Brain microvascular endothelial cell (primary cell): Measurements from ENCODE around the gene RPS2.

Experiments used
- DNase-seq: peaks from one replicate; pipeline ENCODE4 v3.0.0-alpha.2; 2020
- H3K27ac ChIP-seq: fragments of 250-450 bp; sonication (Bioruptor Pico); 2 replicates; pipeline ENCODE4 v1.5.1; 2020; ENCODE audit warnings: mild to moderate bottlenecking, moderate library complexity
- H3K27me3 ChIP-seq: fragments of 250-450 bp; sonication (Bioruptor Pico); replicated peaks from 2 replicates; pipeline ENCODE4 v1.5.1; 2020; ENCODE audit warnings: mild to moderate bottlenecking
- H3K36me3 ChIP-seq: fragments of 250-450 bp; sonication (Bioruptor Pico); replicated peaks from 2 replicates; pipeline ENCODE4 v1.5.1; 2020; ENCODE audit warnings: mild to moderate bottlenecking
- H3K4me3 ChIP-seq: 2 replicates; pipeline ENCODE4 v1.5.1; 2011; ENCODE audit warnings: low read depth, mild to moderate bottlenecking, control low read depth, low read length, moderate library complexity
- in situ Hi-C: cut with HindIII; loops from 2 replicates; pipeline ENCODE4 v1.10.0; 2017; ENCODE audit warnings: low sequenced_read_pairs, low pct_ligation_motif_present
- TF ChIP-seq, protein P1 (sequence below): IDR thresholded peaks from 2 replicates; pipeline ENCODE4 v1.5.1; 2011; ENCODE audit warnings: low read depth, mild to moderate bottlenecking, moderate library complexity, low read length, control low read depth, inconsistent platforms; ENCODE audit errors: missing control alignments

RPS2 gene

DNA sequence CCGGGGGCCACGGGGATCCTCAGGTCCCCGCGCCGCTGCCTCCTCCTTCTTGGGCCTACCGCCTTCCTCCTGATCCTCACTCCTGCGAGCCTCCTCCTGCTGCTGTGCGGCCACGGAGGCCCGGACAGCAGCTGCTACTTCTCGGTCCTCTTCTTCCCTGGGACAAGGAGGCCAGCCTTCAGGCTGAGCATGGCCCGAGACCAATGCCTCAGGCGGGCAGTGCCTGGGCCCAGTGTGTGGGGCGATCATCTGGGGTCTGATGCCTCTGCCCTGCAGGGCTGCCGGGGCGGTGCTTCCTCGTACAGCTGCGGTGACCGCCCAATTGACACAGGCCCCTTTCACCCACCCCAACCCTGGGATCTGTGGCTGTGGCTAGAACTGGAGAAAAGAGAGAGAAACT lies 36.4 kb upstream of the RPS2 start:
- TF ChIP-seq, protein P1, sequence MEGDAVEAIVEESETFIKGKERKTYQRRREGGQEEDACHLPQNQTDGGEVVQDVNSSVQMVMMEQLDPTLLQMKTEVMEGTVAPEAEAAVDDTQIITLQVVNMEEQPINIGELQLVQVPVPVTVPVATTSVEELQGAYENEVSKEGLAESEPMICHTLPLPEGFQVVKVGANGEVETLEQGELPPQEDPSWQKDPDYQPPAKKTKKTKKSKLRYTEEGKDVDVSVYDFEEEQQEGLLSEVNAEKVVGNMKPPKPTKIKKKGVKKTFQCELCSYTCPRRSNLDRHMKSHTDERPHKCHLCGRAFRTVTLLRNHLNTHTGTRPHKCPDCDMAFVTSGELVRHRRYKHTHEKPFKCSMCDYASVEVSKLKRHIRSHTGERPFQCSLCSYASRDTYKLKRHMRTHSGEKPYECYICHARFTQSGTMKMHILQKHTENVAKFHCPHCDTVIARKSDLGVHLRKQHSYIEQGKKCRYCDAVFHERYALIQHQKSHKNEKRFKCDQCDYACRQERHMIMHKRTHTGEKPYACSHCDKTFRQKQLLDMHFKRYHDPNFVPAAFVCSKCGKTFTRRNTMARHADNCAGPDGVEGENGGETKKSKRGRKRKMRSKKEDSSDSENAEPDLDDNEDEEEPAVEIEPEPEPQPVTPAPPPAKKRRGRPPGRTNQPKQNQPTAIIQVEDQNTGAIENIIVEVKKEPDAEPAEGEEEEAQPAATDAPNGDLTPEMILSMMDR, result no peak
- Histone ChIP-seq H3K4me3 (no peak overlapping the region), H3K36me3 (peaks cover 69% of the 10 kb centered on the region), H3K27me3 (no peaks in the 10 kb centered on the region), H3K27ac (no peak overlapping the region)
- in situ Hi-C loops, result no loop called here
- no peak for DNase-seq

DNA sequence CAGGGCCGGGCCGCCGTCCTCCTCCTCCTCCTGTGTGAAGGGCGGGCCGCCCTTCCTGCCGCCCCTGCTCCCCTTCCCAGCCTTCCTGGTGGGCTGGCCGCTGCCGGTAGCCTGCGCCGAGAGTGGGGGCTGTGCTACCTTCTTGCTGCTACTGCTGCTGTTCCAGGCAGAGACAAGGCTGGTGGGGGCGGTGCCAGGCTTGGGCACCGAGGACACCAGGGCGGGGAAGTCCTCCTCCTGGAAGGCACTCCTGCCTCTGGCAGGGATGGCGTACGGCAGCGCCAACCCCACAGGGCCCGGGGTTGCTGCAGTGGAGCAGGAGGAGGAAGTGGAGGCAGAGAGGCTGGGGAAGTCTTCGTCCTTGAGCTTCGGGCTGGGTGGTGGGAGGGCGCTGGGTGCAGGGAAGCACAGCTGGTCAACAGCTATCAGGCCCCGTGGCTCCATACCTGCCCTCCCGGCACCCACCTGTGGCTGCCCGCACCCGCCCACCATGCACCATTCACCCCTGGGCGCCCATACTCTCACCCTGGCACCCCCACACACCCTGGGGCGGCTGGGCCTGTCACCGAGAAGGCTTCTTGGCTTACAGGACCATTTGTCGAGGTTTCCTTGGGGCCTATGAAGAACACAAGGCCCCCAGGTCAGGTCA lies 35.4 kb upstream of the RPS2 start:
- in situ Hi-C loops, result no loop called here
- Histone ChIP-seq H3K27ac (no peak overlapping the region), H3K36me3 (peaks cover 69% of the 10 kb centered on the region), H3K27me3 (no peaks in the 10 kb centered on the region), H3K4me3 (no peak overlapping the region)
- DNase-seq, result no peak
- TF ChIP-seq, protein P1, result no peak

DNA sequence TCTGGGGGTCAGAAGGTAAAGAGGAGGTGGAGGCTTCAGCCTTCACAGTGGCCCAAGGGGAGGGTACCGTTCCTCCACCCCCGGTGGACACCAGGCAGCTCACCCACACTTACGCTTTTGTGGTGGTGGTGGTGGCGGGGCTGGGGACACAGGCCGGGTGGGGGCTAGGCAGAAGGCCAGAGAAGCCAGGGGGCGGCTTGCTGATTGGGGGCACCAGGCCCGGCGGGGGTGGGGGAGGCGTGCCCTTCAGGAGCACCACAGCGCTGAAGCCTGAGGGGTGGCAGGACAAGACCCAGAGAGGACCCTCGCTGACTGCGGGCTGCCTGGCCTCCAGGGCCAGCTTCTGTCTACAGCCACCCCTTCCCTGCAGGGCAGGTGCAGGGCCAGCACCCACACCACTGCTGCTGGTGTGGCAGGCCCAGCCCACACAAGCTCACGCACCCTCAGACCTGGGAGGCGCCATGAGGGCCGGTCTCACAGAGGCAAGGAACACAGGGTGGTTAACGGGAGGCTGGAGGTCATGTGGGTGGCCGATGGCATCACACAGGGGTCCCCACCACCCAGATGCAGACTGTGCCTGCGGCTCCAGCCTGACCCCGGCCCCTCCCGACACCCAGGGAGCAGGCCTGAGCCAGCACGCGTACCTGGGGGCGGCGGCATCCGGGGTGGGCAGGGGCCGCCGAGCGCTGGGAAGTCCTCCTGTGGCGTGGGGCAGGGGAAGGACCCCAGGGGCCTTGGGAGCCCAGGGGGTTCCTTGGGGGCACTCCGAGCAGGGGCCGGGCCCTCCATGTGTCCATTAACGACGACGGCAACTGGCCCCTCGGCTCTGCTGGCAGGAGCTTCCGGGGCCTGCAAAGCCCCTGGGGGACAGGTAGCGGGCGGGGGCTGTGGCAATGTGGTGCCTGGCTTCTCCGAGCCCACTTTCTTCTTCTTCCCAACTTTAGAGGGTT lies 34.5 kb upstream of the RPS2 start:
- TF ChIP-seq, protein P1, result no peak
- Histone ChIP-seq H3K36me3 (peaks cover 69% of the 10 kb centered on the region), H3K27ac (no peak overlapping the region), H3K27me3 (no peaks in the 10 kb centered on the region), H3K4me3 (no peak overlapping the region)
- in situ Hi-C loops, result no loop called here
- DNase-seq, result no peak

GRCh38 chr16:1998360-1998835 lies 33.8 kb upstream of the RPS2 start:
- H3K4me3 ChIP-seq, result no peak overlapping the region
- no peaks in the 10 kb centered on the region for H3K27me3 ChIP-seq
- in situ Hi-C loops, result no loop called here
- TF ChIP-seq, protein P1, result no peak
- no peak for DNase-seq
- H3K27ac ChIP-seq, result no peak overlapping the region
- peaks cover 67% of the 10 kb centered on the region for H3K36me3 ChIP-seq

DNA sequence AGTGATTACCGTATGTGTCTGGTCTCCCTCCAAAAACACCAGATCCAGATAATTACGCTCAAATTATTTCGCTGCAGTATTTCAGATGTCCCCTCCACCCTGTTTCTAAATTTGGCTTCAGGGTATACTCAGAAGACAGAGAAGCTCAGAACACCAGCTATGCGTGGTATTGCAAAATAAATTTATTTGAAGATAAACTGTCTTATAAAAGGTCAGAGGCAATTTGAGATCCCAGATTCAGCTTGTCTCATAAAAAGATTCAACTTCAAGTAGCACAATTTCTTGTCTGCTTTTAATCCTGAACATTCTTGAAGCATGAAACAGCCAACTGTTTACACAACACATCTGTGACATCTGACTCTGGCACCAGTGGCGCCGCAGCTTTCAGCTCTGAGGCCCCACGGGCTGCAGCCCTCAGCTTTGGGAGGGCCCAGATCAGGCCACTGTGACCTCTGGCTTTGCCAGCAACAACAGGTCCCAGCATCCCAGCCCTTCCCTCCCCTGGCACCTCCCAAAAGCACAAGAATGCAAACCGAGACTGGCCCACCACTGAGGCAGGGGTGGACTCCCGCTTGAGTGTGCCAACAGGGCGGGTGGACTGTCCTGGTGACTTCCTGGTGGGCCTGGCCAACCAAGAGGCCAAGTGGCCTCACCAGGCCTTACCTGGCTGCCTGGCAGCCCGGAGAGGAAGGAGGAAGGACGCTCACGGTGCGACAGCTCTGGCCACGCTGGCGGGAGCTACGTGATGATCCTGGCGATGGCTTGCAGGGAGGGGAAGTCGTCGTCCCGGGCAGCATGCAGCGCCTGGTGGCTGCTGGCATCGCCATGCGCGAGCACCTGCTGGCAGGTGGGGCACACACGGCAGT lies 33.1 kb upstream of the RPS2 start:
- in situ Hi-C loops, result no loop called here
- Histone ChIP-seq H3K36me3 (peaks cover 60% of the 10 kb centered on the region), H3K27ac (no peak overlapping the region), H3K27me3 (no peaks in the 10 kb centered on the region), H3K4me3 (no peak overlapping the region)
- DNase-seq, result no peak
- TF ChIP-seq, protein P1, result no peak
